SH-SY5Y (cell line): Measurements from ENCODE around the gene PRMT1.

Source experiments
- GATA2 ChIP-seq: IDR thresholded peaks from 2 replicates; pipeline ENCODE4 v1.6.1; 2011; ENCODE audit warnings: mild to moderate bottlenecking, low read depth, low read length
- GATA3 ChIP-seq: IDR thresholded peaks from 2 replicates; pipeline ENCODE4 v1.6.1; 2011; ENCODE audit warnings: low read depth, mild to moderate bottlenecking, low read length, moderate library complexity

DNA sequence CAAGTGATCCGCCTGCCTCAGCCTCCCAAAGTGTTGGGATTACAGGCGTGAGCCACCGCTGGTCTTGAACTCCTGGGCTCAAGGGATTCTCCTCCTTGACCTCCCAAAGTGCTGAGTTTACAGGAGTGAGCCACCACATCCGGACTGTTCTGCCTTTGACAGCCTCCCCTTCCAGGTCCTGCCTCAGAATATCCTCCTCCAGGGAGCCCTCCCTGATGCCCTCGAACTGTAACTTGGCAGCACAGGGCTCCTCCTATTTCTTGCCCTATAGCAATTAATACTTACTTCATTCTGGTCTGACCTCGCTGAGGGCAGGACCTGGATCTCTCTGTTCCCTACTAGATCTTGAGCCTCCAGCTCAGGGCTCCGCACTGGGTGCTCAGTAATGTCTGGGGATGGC is 19.8 kb downstream of the PRMT1 start:
- TF ChIP-seq GATA2 (no peak), GATA3 (no peak)
